HG03575 (cell line): ENCODE data around the gene TRANK1.
"Not testable (repeated sequence)": the region's sequence is repeated elsewhere in the genome, so short reads cannot be mapped to it uniquely, and the experiment has no call there.

Experiments used
- ATAC-seq: cut with Tn5 transposase; IDR thresholded peaks from one replicate; pipeline ENCODE4 v1.9.1; 2021; ENCODE audit not compliant: unreplicated experiment, insufficient number of reproducible peaks, low FRiP score; ENCODE audit errors: extremely low read depth

TRANK1 gene

GRCh38 chr3:36959821-36960220 is 15.0 kb upstream of the TRANK1 start:
- no peak for ATAC-seq

GRCh38 chr3:36957862-36958686 is 13.2 kb upstream of the TRANK1 start:
- no peak for ATAC-seq

- ATAC-seq, result no peak
Observed at GRCh38 chr3:36957063-36957462, 12.2 kb upstream of the TRANK1 start.

- ATAC-seq, result no peak
Observed at GRCh38 chr3:36956155-36956554, 11.3 kb upstream of the TRANK1 start.

- ATAC-seq, result no peak
Observed at GRCh38 chr3:36954452-36955134, 9.7 kb upstream of the TRANK1 start.

- not testable (repeated sequence) for ATAC-seq
Observed at GRCh38 chr3:36947814-36948213, 3.0 kb upstream of the TRANK1 start.

- no peak for ATAC-seq
Observed at GRCh38 chr3:36945333-36945980, 603 bp upstream of the TRANK1 start.

GRCh38 chr3:36944012-36944640 is 728 bp downstream of the TRANK1 start:
- ATAC-seq, result no peak

GRCh38 chr3:36943601-36944000 is 1.3 kb downstream of the TRANK1 start:
- ATAC-seq, result no peak

- no peak for ATAC-seq
Observed at GRCh38 chr3:36942638-36943248, 2.1 kb downstream of the TRANK1 start.

GRCh38 chr3:36941658-36942057 is 3.2 kb downstream of the TRANK1 start:
- no peak for ATAC-seq

GRCh38 chr3:36941162-36941561 is 3.7 kb downstream of the TRANK1 start:
- no peak for ATAC-seq

GRCh38 chr3:36937492-36937891 is 7.4 kb downstream of the TRANK1 start:
- ATAC-seq, result no peak

GRCh38 chr3:36933540-36934296 is 11.1 kb downstream of the TRANK1 start:
- ATAC-seq, result no peak

- ATAC-seq, result not testable (repeated sequence)
Observed at GRCh38 chr3:36931424-36931823, 13.4 kb downstream of the TRANK1 start.

- ATAC-seq, result no peak
Observed at GRCh38 chr3:36928220-36928619, 16.6 kb downstream of the TRANK1 start.

GRCh38 chr3:36926292-36926897 is 18.5 kb downstream of the TRANK1 start:
- no peak for ATAC-seq
